Pons (tissue), 1 donor: Measurements from ENCODE around the gene NRCAM.

ENCODE experiments used
- DNase-seq: peaks from one replicate; pipeline ENCODE4 v3.0.0-alpha.2; 2016; ENCODE audit warnings: low spot score

The NRCAM gene

DNA sequence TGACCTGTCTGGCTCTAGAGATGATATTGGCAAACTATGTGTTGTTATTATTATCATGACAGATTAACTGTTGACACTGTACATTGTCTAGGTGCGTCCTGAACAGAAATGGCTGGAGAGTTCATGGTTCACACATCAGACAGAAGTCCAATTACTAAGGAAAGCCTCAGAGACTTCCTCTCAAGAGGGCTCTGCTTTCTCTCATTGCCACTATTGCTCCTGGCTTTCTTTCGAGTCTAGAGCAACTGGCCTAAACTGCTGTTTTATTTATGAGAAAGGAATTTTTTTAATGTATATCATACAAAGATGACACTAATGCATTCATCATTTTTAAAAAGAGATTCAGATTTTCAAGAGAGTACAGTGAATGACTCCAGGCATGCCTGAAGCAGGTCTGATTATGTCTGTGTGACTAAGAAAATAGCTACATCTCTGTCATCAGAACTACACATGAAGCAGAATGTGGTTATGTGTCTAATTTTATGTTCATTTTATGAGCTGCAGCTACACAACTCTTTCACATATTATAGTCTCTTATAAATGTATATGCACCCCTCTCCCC is 30.4 kb downstream of the NRCAM start:
- no peak for DNase-seq

- no peak for DNase-seq
Measured at GRCh38 chr7:108424013-108424412, 32.2 kb downstream of the NRCAM start.

DNA sequence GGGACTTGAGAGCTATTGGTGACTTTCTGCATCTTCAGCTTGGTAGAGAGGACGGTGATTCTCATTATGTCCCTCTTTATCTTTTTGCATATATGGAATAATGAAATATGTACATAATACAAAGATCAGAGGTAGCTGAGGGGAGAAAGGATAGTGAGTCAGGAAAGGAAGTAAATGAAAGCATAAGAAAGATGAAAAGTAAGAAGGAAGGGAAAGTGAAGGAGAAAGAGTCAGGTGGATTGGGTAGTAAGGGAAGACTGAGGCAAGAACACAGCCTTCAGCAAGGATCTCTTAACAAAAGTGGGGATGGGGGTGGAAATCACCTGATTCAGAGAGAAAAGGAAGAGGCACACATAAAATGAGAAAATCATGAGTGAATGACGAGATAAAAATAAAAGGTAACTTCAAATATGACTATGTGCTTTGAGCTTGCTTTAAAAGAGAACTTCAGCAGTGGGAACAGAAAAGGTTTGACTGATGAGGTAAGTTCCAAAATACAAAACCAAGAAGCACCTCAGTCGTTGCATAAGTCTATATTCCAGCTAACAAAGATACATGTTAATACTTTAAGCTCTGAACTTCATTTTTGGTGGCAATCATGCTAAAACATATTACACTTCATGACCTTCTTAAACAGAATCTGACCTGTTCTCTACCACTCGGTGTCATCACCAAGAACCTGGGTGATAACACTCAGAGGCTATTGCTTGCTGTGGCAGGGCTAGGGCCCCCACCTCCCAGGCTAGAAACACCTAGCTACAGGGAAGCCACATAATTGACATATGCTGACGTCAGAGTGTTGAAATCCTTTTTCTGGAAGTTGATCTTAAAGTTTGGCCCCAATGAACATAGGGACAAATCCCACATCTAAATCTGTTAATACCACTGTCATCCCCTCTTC is 32.9 kb downstream of the NRCAM start:
- no peak for DNase-seq

GRCh38 chr7:108421720-108422331 is 34.4 kb downstream of the NRCAM start:
- no peak for DNase-seq

DNA sequence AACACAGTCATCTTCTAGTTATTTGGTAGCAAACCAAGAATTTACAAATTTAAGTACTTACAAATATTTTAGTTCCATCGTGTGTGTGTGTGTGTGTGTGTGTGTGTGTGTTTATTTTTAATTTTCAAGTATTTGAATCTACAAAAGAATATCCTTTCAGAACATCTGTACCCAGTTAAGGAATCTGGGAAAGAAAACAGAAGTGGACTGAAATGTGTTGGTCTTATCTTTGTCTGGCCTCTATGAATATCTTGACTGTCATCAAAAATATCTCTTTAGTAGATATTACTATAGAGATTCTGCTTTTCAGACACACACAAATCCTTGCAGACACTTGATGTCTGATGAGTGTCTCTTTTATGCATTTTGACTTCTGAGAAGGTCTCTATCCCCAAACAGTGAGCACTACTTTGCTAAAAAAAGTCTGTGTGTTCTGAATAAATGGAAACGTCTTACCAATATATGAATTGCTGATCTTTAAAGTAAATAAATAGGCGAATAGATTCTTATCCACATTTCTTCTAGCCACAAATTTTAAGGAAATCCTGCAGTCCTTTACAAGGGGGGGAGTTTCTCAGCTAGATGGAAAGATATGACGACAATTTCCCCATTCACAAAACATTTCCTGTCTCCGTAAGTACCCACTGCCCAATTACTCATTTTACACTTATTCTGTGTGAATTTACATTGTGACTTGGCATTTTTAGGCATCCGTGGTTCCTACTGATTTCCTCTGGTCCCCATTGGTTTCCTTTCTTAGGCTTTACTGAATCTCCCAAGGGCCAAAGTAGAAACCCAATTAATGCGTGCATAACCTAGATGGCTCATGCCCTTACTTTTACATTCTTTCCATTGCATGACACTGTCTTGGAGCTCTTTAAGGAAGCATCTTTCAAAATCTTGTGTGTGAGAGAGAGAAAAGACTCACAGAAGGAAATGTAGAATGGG is 36.0 kb downstream of the NRCAM start:
- no peak for DNase-seq

DNA sequence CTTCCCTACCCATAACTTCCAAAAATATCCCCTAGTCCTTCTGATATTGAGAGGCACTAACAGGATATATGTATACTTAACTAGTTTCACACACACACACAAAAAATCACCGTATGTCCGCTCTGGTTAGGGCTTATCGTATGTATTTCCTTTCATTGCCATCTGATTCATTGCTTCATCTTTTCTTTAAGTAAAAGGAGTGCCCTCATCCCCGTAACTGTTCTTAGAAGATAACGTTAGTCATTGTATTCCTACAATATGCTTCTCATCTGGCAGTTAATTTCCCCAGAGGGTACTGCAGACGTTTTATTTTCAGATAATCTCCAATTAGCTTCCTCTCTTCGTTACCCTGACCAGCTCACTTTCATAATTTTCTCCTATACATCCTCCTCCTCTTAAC is 37.3 kb downstream of the NRCAM start:
- no peak for DNase-seq

GRCh38 chr7:108417926-108418325 is 38.3 kb downstream of the NRCAM start:
- DNase-seq = no peak

- DNase-seq = no peak
Measured at GRCh38 chr7:108417144-108417543, 39.1 kb downstream of the NRCAM start.

- DNase-seq = peak; percentile 70
Measured at GRCh38 chr7:108415821-108416536, 40.3 kb downstream of the NRCAM start.

DNA sequence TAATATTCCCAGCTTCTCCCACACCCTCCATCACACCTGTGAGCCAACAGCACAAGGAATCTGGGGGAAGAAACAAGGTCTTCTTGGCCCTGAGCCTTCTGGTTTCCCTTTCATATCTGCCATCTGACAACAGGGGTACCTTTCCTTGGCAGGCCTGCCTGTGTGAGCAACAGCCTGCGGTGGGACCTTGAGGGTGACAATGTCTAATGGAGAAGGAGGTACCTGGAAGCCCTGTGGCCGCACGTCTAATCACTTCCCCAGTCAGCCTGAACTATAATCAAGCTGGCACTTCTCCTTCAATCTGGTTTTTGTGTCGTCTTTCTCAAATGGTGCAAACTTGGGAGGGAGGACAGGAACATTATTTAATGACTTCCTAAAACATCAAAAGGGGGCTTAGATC is 41.2 kb downstream of the NRCAM start:
- DNase-seq = no peak

DNA sequence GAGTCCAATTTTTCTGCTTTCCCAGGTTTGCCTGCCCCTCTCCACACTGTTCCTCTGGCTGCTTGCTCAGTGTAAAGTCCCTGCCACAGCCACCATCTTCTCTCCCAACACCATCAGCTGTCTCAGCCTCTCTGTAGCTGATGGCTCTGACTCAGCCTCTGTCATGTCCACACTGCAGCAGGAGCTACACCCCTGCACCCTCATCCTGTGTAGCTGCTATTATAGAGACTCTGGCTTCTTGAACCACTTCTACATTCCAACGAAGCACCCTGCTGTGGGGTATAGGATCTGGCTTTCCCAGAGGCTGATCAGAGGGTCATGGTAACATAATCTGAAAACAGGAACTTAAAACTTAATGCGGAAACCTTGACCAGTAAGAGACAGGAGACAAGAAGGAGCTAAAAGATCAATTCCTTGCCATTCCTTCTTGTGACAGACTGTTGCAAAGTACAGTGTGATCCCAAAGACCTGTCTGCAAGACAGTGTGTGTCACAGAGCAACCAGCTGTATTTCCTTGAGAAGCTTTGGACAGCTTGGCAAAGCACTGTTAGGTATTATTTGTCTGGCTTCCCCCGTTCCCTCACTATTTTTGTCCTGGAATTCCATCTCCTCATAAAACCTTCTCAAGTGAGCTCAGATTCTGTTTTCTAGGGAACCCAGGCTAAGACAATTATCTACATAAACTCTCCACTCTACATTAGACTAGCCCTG is 42.3 kb downstream of the NRCAM start:
- no peak for DNase-seq

GRCh38 chr7:108413337-108413736 is 42.9 kb downstream of the NRCAM start:
- DNase-seq = no peak

DNA sequence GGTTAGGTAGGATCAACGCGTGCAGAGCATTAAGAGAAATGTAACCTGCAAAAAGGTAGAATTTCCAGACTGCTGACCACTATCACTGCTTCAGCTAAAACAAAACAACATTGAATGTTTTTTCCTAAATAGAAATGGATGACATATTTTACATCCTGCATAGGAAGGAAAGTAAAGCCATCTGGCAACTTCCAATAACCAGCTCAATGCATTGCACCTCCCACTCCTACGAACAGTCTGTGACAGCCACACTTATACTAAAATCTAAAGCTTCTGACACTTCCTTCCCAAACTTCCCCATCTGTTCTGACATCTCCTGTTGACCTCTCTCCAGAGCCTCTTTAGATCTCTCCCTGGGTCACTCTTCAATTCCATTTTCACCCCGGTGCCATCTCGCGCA is 47.1 kb downstream of the NRCAM start:
- no peak for DNase-seq

GRCh38 chr7:108408296-108408991 is 47.8 kb downstream of the NRCAM start:
- peak; percentile 35 for DNase-seq

- DNase-seq = no peak
Measured at GRCh38 chr7:108407676-108408075, 48.6 kb downstream of the NRCAM start.

DNA sequence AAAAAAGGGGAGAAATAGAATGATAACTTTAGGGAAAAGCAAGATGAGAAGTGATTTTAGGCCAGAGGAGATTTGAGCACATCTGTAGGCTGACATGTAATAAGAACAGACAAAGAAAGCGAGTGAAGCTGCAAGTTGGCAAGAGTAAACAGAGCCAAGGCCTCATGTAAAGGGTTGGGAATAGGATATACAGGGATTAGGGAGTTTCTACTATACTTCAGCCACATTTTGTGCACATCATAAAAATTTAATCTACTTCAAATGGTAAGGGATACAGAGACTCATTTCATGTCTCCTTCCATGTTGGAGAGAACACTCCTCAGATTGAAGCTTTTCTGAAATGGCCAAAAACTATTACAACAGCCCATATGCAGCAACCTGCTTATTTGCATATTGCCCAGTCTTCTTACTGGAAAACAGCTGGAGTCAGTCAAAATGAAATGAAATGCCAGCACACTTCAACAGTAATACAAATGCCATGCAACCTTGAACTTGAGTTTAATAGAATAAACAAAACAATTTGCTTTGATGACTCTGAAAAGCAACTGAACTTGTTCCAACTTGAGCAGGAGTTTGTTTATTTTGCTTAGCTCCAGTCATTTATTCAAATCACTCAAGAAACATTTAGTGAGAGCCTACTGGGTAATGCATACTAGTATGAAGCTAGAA is 49.9 kb downstream of the NRCAM start:
- DNase-seq = no peak

DNA sequence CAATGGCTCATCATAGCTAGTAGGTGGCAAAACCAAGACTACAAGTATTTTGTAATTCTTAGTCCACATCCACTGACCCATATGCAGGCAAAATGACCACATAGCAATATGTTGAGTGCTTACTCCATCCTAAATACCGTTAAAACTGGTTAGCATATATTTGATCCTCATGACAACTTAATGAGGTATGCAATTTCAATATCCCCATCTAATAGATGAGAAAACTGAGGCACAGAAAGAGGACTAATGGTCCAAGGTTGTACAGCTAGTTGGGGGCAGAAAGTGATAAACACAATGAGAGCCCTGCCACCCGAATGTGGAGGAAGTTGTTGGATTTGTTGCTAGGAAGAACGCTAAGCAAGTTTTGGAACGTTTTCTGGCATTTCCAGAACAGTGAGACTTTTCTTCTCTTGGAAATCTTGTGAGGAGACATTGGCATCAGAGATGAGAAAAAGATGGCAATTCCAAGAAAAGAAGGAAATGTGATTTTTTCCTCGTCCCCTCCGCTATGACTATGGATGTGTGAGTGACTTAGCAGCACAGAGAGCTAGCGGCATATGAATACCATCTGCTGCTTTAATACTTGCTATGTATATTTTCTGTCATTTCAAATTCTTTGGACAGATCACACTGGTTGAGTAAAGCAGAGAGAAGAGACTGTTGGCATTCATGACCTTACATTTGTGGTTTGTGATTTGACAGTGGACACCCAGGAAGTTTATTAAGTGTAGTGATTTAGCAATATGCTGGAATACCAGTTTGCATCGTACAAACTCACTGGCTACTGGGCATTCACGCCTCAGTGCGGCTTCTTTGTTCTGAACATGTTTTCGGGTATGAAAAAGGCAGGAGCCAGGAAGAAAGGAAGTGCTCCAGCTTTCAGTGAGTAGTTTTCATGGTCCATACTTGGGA is 51.5 kb downstream of the NRCAM start:
- peak; percentile 51 for DNase-seq

GRCh38 chr7:108403597-108404217 is 52.5 kb downstream of the NRCAM start:
- DNase-seq = no peak
